Vagina (tissue), 2 donors: Measurements from ENCODE around the gene BARX2. TPM values are rescaled to one million over a fixed set of nuclear protein-coding genes. Genes with fewer than 3 reads are reported as not detected.

ENCODE experiments used
- DNase-seq, 2 donors: peaks; one replicate each; pipeline ENCODE4 v3.0.0-alpha.2; 2017; ENCODE audit errors: extremely low spot score in 2 of 2
- H3K27ac ChIP-seq: fragments of 200-600 bp; sonication (generic); one replicate; pipeline ENCODE4 v1.5.1; 2019
- H3K27me3 ChIP-seq: fragments of 200-600 bp; sonication (generic); one replicate; pipeline ENCODE4 v1.5.1; 2019
- H3K36me3 ChIP-seq, 2 donors: fragments of 200-600 bp; sonication (generic); one replicate each; pipeline ENCODE4 v1.5.1; 2017 to 2019
- H3K4me1 ChIP-seq: fragments of 200-600 bp; sonication (generic); one replicate; pipeline ENCODE4 v1.5.1; 2019
- H3K4me3 ChIP-seq, 2 donors: fragments of 200-600 bp; sonication (generic); 1 replicate in 1 of 2; 2 replicates in 1 of 2; pipeline ENCODE4 v1.5.1; 2016 to 2019
- H3K9me3 ChIP-seq: fragments of 200-600 bp; sonication (generic); one replicate; pipeline ENCODE4 v1.5.1; 2019
- CTCF ChIP-seq, 3 experiments: fragments of 450-650 bp in 2 of 3; fragments of 200-600 bp in 1 of 3; sonication (generic) in 1 of 3; IDR thresholded peaks; one replicate each; pipeline ENCODE4 v1.5.1; 2017 to 2019; ENCODE audit warnings: antibody characterized with exemption in 3 of 3, mild to moderate bottlenecking in 2 of 3, moderate library complexity in 2 of 3
- POLR2A ChIP-seq, 2 donors: fragments of 450-650 bp; IDR thresholded peaks; one replicate each; pipeline ENCODE4 v1.6.1; 2017; ENCODE audit warnings: antibody characterized with exemption in 2 of 2, mild to moderate bottlenecking in 2 of 2, moderate library complexity in 2 of 2
- POLR2AphosphoS5 ChIP-seq, 2 donors: sonication (generic); formaldehyde crosslinking; IDR thresholded peaks; one replicate each; pipeline ENCODE4 v1.9.0; 2017; ENCODE audit warnings: antibody characterized with exemption in 2 of 2, mild to moderate bottlenecking in 2 of 2, low read depth in 1 of 2; ENCODE audit not compliant: insufficient read depth in 1 of 2
- intact Hi-C: fragments of 100-400 bp; cut with DNase I; formaldehyde crosslinking; loops from one replicate; pipeline ENCODE4 v1.15.1; 2023
- total RNA-seq: library from RNA; depleted of rRNA; stranded (reverse); fragments of >200 nt; gene quantifications from one replicate; pipeline ENCODE4 v1.2.3, GENCODE V29; 2016

BARX2 gene
- total RNA-seq, 1 donor from 2014 or later = 25.3 TPM

DNA sequence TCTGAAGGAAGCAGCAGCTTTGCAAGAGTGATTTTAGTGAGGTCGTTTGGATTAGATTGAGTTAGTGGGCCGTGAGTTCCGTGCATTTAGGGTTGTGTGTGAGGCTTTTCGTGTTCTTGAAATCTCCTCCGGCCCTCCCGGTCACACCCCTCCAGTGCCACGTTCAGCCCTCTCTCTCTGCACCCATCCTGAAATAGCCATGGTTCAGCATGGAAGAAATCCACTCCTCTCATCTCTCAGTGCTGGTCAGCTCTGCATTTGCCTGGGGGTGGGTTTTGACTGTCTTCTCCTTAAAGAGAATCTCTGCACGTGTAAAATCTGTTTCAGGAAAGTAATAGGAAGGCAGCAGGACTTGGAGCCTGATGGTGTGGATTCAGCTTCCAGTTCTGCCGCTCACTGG lies 19.8 kb downstream of the BARX2 start:
- Histone ChIP-seq H3K27ac (no peak overlapping the region), H3K4me3 (no peak overlapping the region), H3K9me3 (no peaks in the 10 kb centered on the region), H3K4me1 (no peaks in the 10 kb centered on the region), H3K36me3 (no peaks in the 10 kb centered on the region), H3K27me3 (no peaks in the 10 kb centered on the region)
- intact Hi-C loops = no loop called here
- TF ChIP-seq POLR2A (IDR thresholded peaks at IDR 0.05) = no peak
- TF ChIP-seq CTCF (IDR thresholded peaks at IDR 0.05) = no peak
- TF ChIP-seq POLR2AphosphoS5 (IDR thresholded peaks at IDR 0.05; ENCODE audit: insufficient read depth in 1 of 2, low read depth in 1 of 2) = no peak
- DNase-seq = no peak

- Histone ChIP-seq H3K4me3 (no peak overlapping the region), H3K27ac (no peak overlapping the region), H3K27me3 (no peaks in the 10 kb centered on the region), H3K4me1 (no peaks in the 10 kb centered on the region), H3K9me3 (no peaks in the 10 kb centered on the region), H3K36me3 (no peaks in the 10 kb centered on the region)
- intact Hi-C loops = no loop called here
- TF ChIP-seq POLR2AphosphoS5 (IDR thresholded peaks at IDR 0.05; ENCODE audit: insufficient read depth in 1 of 2, low read depth in 1 of 2) (no peak), POLR2A (IDR thresholded peaks at IDR 0.05) (no peak), CTCF (IDR thresholded peaks at IDR 0.05) (no peak)
- no peak for DNase-seq
These were observed 20.2 kb downstream of the BARX2 start for GRCh38 chr11:129395883-129396282.

GRCh38 chr11:129396454-129396853 lies 20.8 kb downstream of the BARX2 start:
- Histone ChIP-seq H3K27me3 (no peaks in the 10 kb centered on the region), H3K9me3 (no peaks in the 10 kb centered on the region), H3K4me3 (no peak overlapping the region), H3K36me3 (no peaks in the 10 kb centered on the region), H3K27ac (no peak overlapping the region), H3K4me1 (no peaks in the 10 kb centered on the region)
- TF ChIP-seq POLR2A (IDR thresholded peaks at IDR 0.05) = no peak
- intact Hi-C loops = no loop called here
- no peak for DNase-seq

GRCh38 chr11:129402206-129403171 lies 26.8 kb downstream of the BARX2 start:
- intact Hi-C loops = no loop called here
- no peaks in the 10 kb centered on the region for H3K9me3 ChIP-seq
- H3K4me3 ChIP-seq = no peak overlapping the region
- no peaks in the 10 kb centered on the region for H3K27me3 ChIP-seq
- no peak overlapping the region for H3K27ac ChIP-seq
- TF ChIP-seq POLR2A (IDR thresholded peaks at IDR 0.05) (no peak), CTCF (IDR thresholded peaks at IDR 0.05) (no peak)
- DNase-seq = no peak
- H3K4me1 ChIP-seq = no peaks in the 10 kb centered on the region
- no peaks in the 10 kb centered on the region for H3K36me3 ChIP-seq

DNA sequence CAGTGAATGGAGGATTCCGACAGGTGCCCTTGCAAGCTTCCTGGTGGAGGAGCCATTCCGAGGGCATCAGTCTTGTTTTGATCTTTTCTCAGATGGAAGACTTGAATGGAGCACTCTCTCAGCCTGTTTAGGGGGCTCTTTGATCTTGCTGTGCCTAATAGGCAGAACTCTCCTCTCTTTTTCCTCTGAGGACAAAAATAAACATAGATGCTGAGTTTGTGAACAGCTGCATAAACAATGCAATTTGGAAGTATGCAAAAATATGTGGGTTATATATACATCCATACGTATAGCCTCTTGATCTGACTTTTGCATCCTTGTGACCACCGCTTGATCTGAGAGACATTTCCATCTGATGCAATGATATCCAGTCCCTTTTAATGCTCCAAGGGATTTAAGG lies 29.1 kb downstream of the BARX2 start:
- no peaks in the 10 kb centered on the region for H3K27me3 ChIP-seq
- no peaks in the 10 kb centered on the region for H3K36me3 ChIP-seq
- TF ChIP-seq CTCF (IDR thresholded peaks at IDR 0.05) (no peak), POLR2A (IDR thresholded peaks at IDR 0.05) (no peak), POLR2AphosphoS5 (IDR thresholded peaks at IDR 0.05; ENCODE audit: insufficient read depth in 1 of 2, low read depth in 1 of 2) (no peak)
- H3K4me3 ChIP-seq = no peak overlapping the region
- intact Hi-C loops = no loop called here
- DNase-seq = no peak
- H3K9me3 ChIP-seq = no peaks in the 10 kb centered on the region
- no peak overlapping the region for H3K27ac ChIP-seq
- H3K4me1 ChIP-seq = no peaks in the 10 kb centered on the region
